HEK293 (cell line): ENCODE results near the gene TXN.

Experiments used
- ATF2 ChIP-seq: fragments of 450-650 bp; formaldehyde crosslinking; IDR thresholded peaks from 2 replicates; pipeline ENCODE4 v1.5.1; 2016; ENCODE audit warnings: missing biosample characterization, missing genetic modification characterization, low read depth
- CTCF ChIP-seq: fragments of 450-650 bp; formaldehyde crosslinking; IDR thresholded peaks from 2 replicates; pipeline ENCODE4 v1.5.1; 2016; ENCODE audit warnings: missing biosample characterization, missing genetic modification characterization
- KLF8 ChIP-seq: fragments of 450-650 bp; formaldehyde crosslinking; IDR thresholded peaks from 2 replicates; pipeline ENCODE4 v1.5.1; 2016; ENCODE audit warnings: missing biosample characterization, missing genetic modification characterization
- REST ChIP-seq: fragments of 450-650 bp; formaldehyde crosslinking; IDR thresholded peaks from 2 replicates; pipeline ENCODE4 v1.5.1; 2016; ENCODE audit warnings: missing biosample characterization, missing genetic modification characterization
- SP2 ChIP-seq: fragments of 450-650 bp; formaldehyde crosslinking; IDR thresholded peaks from 2 replicates; pipeline ENCODE4 v1.5.1; 2016; ENCODE audit warnings: missing biosample characterization, missing genetic modification characterization
- YY1 ChIP-seq: fragments of 450-650 bp; formaldehyde crosslinking; IDR thresholded peaks from 2 replicates; pipeline ENCODE4 v1.5.1; 2018; ENCODE audit warnings: missing biosample characterization, missing genetic modification characterization
- ZBTB7A ChIP-seq: fragments of 450-650 bp; formaldehyde crosslinking; IDR thresholded peaks from 2 replicates; pipeline ENCODE4 v1.5.1; 2016; ENCODE audit warnings: low read depth, missing biosample characterization, missing genetic modification characterization
- ZFP37 ChIP-seq: fragments of 450-650 bp; formaldehyde crosslinking; IDR thresholded peaks from 2 replicates; pipeline ENCODE4 v1.5.1; 2016; ENCODE audit warnings: missing biosample characterization, missing genetic modification characterization
- ZNF223 ChIP-seq: fragments of 450-650 bp; formaldehyde crosslinking; IDR thresholded peaks from 2 replicates; pipeline ENCODE4 v1.5.1; 2016; ENCODE audit warnings: missing biosample characterization, missing genetic modification characterization
- ZNF274 ChIP-seq, 2 experiments: fragments of 200-500 bp in 1 of 2; fragments of 450-650 bp in 1 of 2; sonication (Bioruptor generic) in 1 of 2; formaldehyde crosslinking in 1 of 2; IDR thresholded peaks; 2 replicates each; pipeline versions ENCODE4 v1.5.1 to v1.6.1; 2014 to 2016; ENCODE audit warnings: borderline replicate concordance in 1 of 2, inconsistent platforms in 1 of 2, low read length in 1 of 2, missing biosample characterization in 1 of 2, missing genetic modification characterization in 1 of 2
- ZNF510 ChIP-seq: fragments of 450-650 bp; formaldehyde crosslinking; IDR thresholded peaks from 2 replicates; pipeline ENCODE4 v1.5.1; 2018; ENCODE audit warnings: mild to moderate bottlenecking, missing genetic modification characterization, missing biosample characterization; ENCODE audit not compliant: insufficient replicate concordance
- ZSCAN16 ChIP-seq: fragments of 450-650 bp; formaldehyde crosslinking; IDR thresholded peaks from 2 replicates; pipeline ENCODE4 v1.5.1; 2016; ENCODE audit warnings: missing biosample characterization, missing genetic modification characterization
- TF ChIP-seq, protein P1 (sequence below): fragments of 450-650 bp; formaldehyde crosslinking; IDR thresholded peaks from 2 replicates; pipeline ENCODE4 v1.5.1; 2016; ENCODE audit warnings: missing biosample characterization, missing genetic modification characterization, borderline replicate concordance

DNA sequence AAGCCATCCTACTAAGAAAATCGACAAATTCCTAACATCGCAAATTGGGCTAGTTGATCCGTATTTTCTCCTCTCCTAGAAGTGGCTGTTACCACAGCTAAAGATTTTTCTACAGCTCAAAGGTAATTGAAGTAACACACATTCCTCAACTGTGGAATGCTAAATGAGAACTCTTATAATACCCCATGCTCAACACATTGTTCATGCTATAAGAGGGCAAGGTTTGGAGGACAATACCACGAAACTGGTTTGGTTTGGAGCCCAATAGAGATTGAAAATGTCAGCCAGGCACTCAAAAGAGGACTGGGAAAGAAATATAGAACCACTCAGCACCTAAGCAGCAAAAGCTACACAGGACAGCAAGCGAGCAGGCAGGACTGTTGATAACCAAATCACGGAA, 10.1 kb downstream of the TXN start:
- TF ChIP-seq SP2 (tag by site-specific recombination): no peak
- no peak for TF ChIP-seq CTCF (tag by site-specific recombination)
- no peak for TF ChIP-seq ZNF274 (IDR thresholded peaks at IDR 0.05; ENCODE audit: low read length)
- no peak for TF ChIP-seq ZNF274 (tag by site-specific recombination; IDR thresholded peaks at IDR 0.05; ENCODE audit: borderline replicate concordance)
- no peak for TF ChIP-seq ZNF510 (tag by site-specific recombination)
- TF ChIP-seq ZSCAN16 (tag by site-specific recombination): no peak
- TF ChIP-seq ATF2 (tag by site-specific recombination): no peak
- TF ChIP-seq, protein P1, sequence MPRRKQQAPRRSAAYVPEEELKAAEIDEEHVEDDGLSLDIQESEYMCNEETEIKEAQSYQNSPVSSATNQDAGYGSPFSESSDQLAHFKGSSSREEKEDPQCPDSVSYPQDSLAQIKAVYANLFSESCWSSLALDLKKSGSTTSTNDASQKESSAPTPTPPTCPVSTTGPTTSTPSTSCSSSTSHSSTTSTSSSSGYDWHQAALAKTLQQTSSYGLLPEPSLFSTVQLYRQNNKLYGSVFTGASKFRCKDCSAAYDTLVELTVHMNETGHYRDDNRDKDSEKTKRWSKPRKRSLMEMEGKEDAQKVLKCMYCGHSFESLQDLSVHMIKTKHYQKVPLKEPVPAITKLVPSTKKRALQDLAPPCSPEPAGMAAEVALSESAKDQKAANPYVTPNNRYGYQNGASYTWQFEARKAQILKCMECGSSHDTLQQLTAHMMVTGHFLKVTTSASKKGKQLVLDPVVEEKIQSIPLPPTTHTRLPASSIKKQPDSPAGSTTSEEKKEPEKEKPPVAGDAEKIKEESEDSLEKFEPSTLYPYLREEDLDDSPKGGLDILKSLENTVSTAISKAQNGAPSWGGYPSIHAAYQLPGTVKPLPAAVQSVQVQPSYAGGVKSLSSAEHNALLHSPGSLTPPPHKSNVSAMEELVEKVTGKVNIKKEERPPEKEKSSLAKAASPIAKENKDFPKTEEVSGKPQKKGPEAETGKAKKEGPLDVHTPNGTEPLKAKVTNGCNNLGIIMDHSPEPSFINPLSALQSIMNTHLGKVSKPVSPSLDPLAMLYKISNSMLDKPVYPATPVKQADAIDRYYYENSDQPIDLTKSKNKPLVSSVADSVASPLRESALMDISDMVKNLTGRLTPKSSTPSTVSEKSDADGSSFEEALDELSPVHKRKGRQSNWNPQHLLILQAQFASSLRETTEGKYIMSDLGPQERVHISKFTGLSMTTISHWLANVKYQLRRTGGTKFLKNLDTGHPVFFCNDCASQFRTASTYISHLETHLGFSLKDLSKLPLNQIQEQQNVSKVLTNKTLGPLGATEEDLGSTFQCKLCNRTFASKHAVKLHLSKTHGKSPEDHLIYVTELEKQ: no peak
- no peak for TF ChIP-seq KLF8 (tag by site-specific recombination)
- no peak for TF ChIP-seq YY1 (tag by site-specific recombination)
- TF ChIP-seq ZNF223 (tag by site-specific recombination): no peak
- no peak for TF ChIP-seq ZFP37 (tag by site-specific recombination)
- TF ChIP-seq ZBTB7A (tag by site-specific recombination): no peak
- no peak for TF ChIP-seq REST (tag by site-specific recombination)
